WTC11 (cell line): Measurements from ENCODE around the gene TULP1. TPM values are rescaled to one million over a fixed set of nuclear protein-coding genes. Genes with fewer than 3 reads are reported as not detected.

Experiments
- ATAC-seq: fragments of 200-7000 bp; cut with Tn5 transposase; 2 replicates; pipeline ENCODE4 v1.10.0; 2021; ENCODE audit warnings: mild to moderate bottlenecking, moderate library complexity
- CTCF ChIA-PET: fragments of 300-600 bp; sonication (Branson Sonifier 250); formaldehyde crosslinking; loops from one replicate; lab custom pipeline; 2021; ENCODE audit warnings: antibody characterized with exemption; lab: Charles Lee
- POLR2A ChIA-PET: fragments of 350-600 bp; sonication (Branson Sonifier 250); formaldehyde crosslinking; loops from one replicate; lab custom pipeline; 2021; ENCODE audit warnings: antibody characterized with exemption; lab: Charles Lee
- DNase-seq: peaks from one replicate; pipeline ENCODE4 v3.0.0; 2021; ENCODE audit warnings: low spot score
- H3K27ac Mint-ChIP-seq: 2 replicates; pipeline ENCODE4 v1.8.0; 2021; ENCODE audit warnings: mixed read lengths
- H3K27me3 Mint-ChIP-seq: 2 replicates; pipeline ENCODE4 v1.8.0; 2021; ENCODE audit warnings: low read depth, mild to moderate bottlenecking, moderate library complexity, mixed read lengths
- H3K36me3 Mint-ChIP-seq: 2 replicates; pipeline ENCODE4 v1.8.0; 2021; ENCODE audit warnings: mixed read lengths
- H3K4me1 Mint-ChIP-seq: 2 replicates; pipeline ENCODE4 v1.8.0; 2022; ENCODE audit warnings: mixed read lengths
- H3K4me3 Mint-ChIP-seq: 2 replicates; pipeline ENCODE4 v1.8.0; 2021; ENCODE audit warnings: mild to moderate bottlenecking, moderate library complexity, mixed read lengths
- H3K9me3 Mint-ChIP-seq: 2 replicates; pipeline ENCODE4 v1.8.0; 2021; ENCODE audit warnings: mixed read lengths
- AR ChIP-seq: fragments of 250-450 bp; sonication (Bioruptor Pico); IDR thresholded peaks from 2 replicates; pipeline ENCODE4 v1.9.0; 2021; ENCODE audit warnings: mild to moderate bottlenecking
- FOXP1 ChIP-seq: sonication (generic); formaldehyde crosslinking; IDR thresholded peaks from 2 replicates; pipeline ENCODE4 v1.8.0; 2022; ENCODE audit warnings: missing genetic modification reagents, mild to moderate bottlenecking, moderate library complexity, borderline replicate concordance
- GTF2I ChIP-seq: fragments of 250-450 bp; sonication (Bioruptor Pico); conservative IDR thresholded peaks from 2 replicates; pipeline ENCODE4 v1.4.0; 2021; ENCODE audit warnings: mild to moderate bottlenecking
- NFATC4 ChIP-seq: fragments of 250-450 bp; sonication (Bioruptor Pico); IDR thresholded peaks from 2 replicates; pipeline ENCODE4 v1.9.0; 2021; ENCODE audit warnings: mild to moderate bottlenecking
- NR2C2 ChIP-seq: sonication (generic); formaldehyde crosslinking; IDR thresholded peaks from 2 replicates; pipeline ENCODE4 v1.8.0; 2022; ENCODE audit warnings: mild to moderate bottlenecking, missing genetic modification reagents
- OVOL2 ChIP-seq: fragments of 250-450 bp; sonication (Bioruptor Pico); IDR thresholded peaks from 2 replicates; pipeline ENCODE4 v1.9.0; 2021; ENCODE audit warnings: mild to moderate bottlenecking, borderline replicate concordance
- RORB ChIP-seq: fragments of 250-450 bp; sonication (Bioruptor Pico); IDR thresholded peaks from 2 replicates; pipeline ENCODE4 v1.9.0; 2021; ENCODE audit warnings: mild to moderate bottlenecking
- SOX15 ChIP-seq: fragments of 250-450 bp; sonication (Bioruptor Pico); IDR thresholded peaks from 2 replicates; pipeline ENCODE4 v1.9.0; 2021; ENCODE audit warnings: mild to moderate bottlenecking
- TP53 ChIP-seq: sonication (generic); formaldehyde crosslinking; IDR thresholded peaks from 2 replicates; pipeline ENCODE4 v1.8.1; 2023; ENCODE audit warnings: mild to moderate bottlenecking, missing genetic modification reagents
- ZBTB21 ChIP-seq: sonication (generic); formaldehyde crosslinking; IDR thresholded peaks from 2 replicates; pipeline ENCODE4 v1.8.1; 2023; ENCODE audit warnings: mild to moderate bottlenecking, missing genetic modification reagents, borderline replicate concordance
- ZBTB43 ChIP-seq: sonication (generic); formaldehyde crosslinking; IDR thresholded peaks from 2 replicates; pipeline ENCODE4 v1.8.1; 2023; ENCODE audit warnings: mild to moderate bottlenecking, missing genetic modification reagents
- ZNF263 ChIP-seq: sonication (generic); formaldehyde crosslinking; IDR thresholded peaks from 2 replicates; pipeline ENCODE4 v1.8.1; 2022; ENCODE audit warnings: low read depth, mild to moderate bottlenecking, moderate library complexity, missing genetic modification reagents
- ZNF317 ChIP-seq: sonication (generic); formaldehyde crosslinking; IDR thresholded peaks from 2 replicates; pipeline ENCODE4 v1.8.1; 2023; ENCODE audit warnings: low read depth, mild to moderate bottlenecking, moderate library complexity, missing genetic modification reagents, borderline replicate concordance
- ZNF512 ChIP-seq: sonication (generic); formaldehyde crosslinking; IDR thresholded peaks from 2 replicates; pipeline ENCODE4 v1.8.1; 2022; ENCODE audit warnings: missing genetic modification reagents, borderline replicate concordance
- total RNA-seq: library from RNA; stranded (reverse); gene quantifications from 3 replicates; pipeline ENCODE4 v1.2.3, GENCODE V29; 2021
- TF ChIP-seq, protein P1 (sequence below): fragments of 200-600 bp; IDR thresholded peaks from 2 replicates; pipeline ENCODE4 v1.8.0; 2022; ENCODE audit warnings: antibody characterized with exemption
- TF ChIP-seq, protein P2 (sequence below): sonication (generic); formaldehyde crosslinking; IDR thresholded peaks from 2 replicates; pipeline ENCODE4 v1.8.0; 2022; ENCODE audit warnings: mild to moderate bottlenecking, missing genetic modification reagents

Gene TULP1
- total RNA-seq, 1 experiment from 2014 or later, result 2.9 TPM

- TF ChIP-seq, protein P1, sequence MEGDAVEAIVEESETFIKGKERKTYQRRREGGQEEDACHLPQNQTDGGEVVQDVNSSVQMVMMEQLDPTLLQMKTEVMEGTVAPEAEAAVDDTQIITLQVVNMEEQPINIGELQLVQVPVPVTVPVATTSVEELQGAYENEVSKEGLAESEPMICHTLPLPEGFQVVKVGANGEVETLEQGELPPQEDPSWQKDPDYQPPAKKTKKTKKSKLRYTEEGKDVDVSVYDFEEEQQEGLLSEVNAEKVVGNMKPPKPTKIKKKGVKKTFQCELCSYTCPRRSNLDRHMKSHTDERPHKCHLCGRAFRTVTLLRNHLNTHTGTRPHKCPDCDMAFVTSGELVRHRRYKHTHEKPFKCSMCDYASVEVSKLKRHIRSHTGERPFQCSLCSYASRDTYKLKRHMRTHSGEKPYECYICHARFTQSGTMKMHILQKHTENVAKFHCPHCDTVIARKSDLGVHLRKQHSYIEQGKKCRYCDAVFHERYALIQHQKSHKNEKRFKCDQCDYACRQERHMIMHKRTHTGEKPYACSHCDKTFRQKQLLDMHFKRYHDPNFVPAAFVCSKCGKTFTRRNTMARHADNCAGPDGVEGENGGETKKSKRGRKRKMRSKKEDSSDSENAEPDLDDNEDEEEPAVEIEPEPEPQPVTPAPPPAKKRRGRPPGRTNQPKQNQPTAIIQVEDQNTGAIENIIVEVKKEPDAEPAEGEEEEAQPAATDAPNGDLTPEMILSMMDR, result no peak
- TF ChIP-seq TP53 (no peak), ZNF512 (CRISPR knock-in tag) (no peak)
These were observed 35.0 kb upstream of the TULP1 start (continued) for GRCh38 chr6:35547676-35548075.

DNA sequence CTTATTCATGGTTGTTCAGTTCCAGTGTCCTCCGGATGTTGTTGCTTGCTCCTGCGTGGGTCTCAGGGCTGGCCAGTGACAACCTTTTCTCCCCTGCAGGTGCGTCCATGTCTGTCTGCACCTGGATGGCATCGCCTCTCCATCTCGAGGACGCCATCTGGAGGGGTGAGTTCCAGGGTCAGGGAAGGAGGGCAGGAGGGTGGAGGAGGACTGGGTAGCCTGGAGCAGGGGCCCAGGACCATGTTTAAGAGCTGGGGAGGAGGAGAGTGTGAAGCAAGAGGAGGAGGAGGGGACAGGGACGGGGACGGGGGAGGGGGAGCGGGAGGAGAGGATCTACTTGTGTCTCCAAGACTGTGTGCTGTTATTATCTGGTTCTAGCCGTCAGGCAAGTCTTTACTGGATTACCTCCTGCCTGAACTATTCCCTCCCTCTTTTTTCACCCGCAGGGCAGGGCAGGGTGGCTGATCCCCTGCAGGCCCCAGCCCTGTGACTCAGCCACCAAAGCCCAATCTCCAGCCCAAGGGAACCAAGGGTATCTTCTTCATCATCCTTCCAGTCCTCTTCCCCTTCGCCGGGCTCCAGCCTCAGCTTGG lies 32.2 kb upstream of the TULP1 start:
- TF ChIP-seq ZNF317, result no peak
- no peak for TF ChIP-seq ZBTB21 (CRISPR knock-in tag)
- 0 out of 2 replicates have a peak, but pooled peaks have one; percentile 38 for TF ChIP-seq ZNF263 (CRISPR knock-in tag)
- DNase-seq (no peak), ATAC-seq (peak; percentile 43)
- Mint-ChIP-seq H3K36me3 (no peaks in the 10 kb centered on the region), H3K4me3 (no peak overlapping the region), H3K27me3 (no peaks in the 10 kb centered on the region), H3K9me3 (no peaks in the 10 kb centered on the region), H3K27ac (no peak overlapping the region), H3K4me1 (peaks cover 25% of the 10 kb centered on the region)
- POLR2A ChIA-PET, result no interaction called here
- CTCF ChIA-PET, result interaction anchor here (1.0 to 10.9 kb wide), 4 partner anchors 9 to 24 kb away, joined by 3 to 88 read pairs (median 4); no protein-coding TSS in a partner anchor

- Mint-ChIP-seq H3K9me3 (no peaks in the 10 kb centered on the region), H3K27me3 (no peaks in the 10 kb centered on the region), H3K36me3 (no peaks in the 10 kb centered on the region), H3K4me3 (no peak overlapping the region), H3K4me1 (peaks cover 25% of the 10 kb centered on the region), H3K27ac (peak overlapping the region; percentile 9)
- TF ChIP-seq NR2C2 (CRISPR knock-in tag) (peak; percentile 53; the same call in 1 of the 2 replicates), FOXP1 (CRISPR knock-in tag) (no peak), NFATC4 (CRISPR knock-in tag) (no peak), SOX15 (CRISPR knock-in tag) (no peak), OVOL2 (CRISPR knock-in tag) (no peak), GTF2I (no peak), ZBTB43 (CRISPR knock-in tag) (no peak), ZNF263 (CRISPR knock-in tag) (no peak)
- ChIA-PET CTCF (interaction anchor here (1.0 to 10.9 kb wide), 6 partner anchors 7 to 193 kb away, joined by 3 to 88 read pairs (median 4); no protein-coding TSS in a partner anchor), POLR2A (interaction anchor here (0.5 to 0.7 kb wide), 3 partner anchors 9 to 452 kb away, joined by 3 to 9 read pairs (median 5); no protein-coding TSS in a partner anchor)
- DNase-seq, result peak; percentile 72
- ATAC-seq, result peak; percentile 91
These were observed 30.9 kb upstream of the TULP1 start for GRCh38 chr6:35543459-35544193.

GRCh38 chr6:35541836-35542235 lies 29.1 kb upstream of the TULP1 start:
- DNase-seq (no peak), ATAC-seq (no peak)
- Mint-ChIP-seq H3K9me3 (no peaks in the 10 kb centered on the region), H3K27me3 (no peaks in the 10 kb centered on the region), H3K27ac (no peak overlapping the region), H3K4me3 (no peak overlapping the region), H3K4me1 (peaks cover 25% of the 10 kb centered on the region), H3K36me3 (no peaks in the 10 kb centered on the region)
- CTCF ChIA-PET, result interaction anchor here (1.0 to 10.9 kb wide), 3 partner anchors 10 to 34 kb away, joined by 3 to 88 read pairs (median 36); no protein-coding TSS in a partner anchor
- POLR2A ChIA-PET, result no interaction called here
- TF ChIP-seq, protein P2, sequence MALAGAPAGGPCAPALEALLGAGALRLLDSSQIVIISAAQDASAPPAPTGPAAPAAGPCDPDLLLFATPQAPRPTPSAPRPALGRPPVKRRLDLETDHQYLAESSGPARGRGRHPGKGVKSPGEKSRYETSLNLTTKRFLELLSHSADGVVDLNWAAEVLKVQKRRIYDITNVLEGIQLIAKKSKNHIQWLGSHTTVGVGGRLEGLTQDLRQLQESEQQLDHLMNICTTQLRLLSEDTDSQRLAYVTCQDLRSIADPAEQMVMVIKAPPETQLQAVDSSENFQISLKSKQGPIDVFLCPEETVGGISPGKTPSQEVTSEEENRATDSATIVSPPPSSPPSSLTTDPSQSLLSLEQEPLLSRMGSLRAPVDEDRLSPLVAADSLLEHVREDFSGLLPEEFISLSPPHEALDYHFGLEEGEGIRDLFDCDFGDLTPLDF, result no peak
- TF ChIP-seq AR (CRISPR knock-in tag) (no peak), TP53 (no peak), RORB (CRISPR knock-in tag) (no peak)
- TF ChIP-seq, protein P1, result no peak
